B cell (primary cell): ENCODE data around the gene UFSP1. TPM values are rescaled to one million over a fixed set of nuclear protein-coding genes. Genes with fewer than 3 reads are reported as not detected.
A peak's percentile ranks its signal among the peaks of the same experiment; 100 is the strongest.
"Not testable (repeated sequence)": the region's sequence is repeated elsewhere in the genome, so short reads cannot be mapped to it uniquely, and the experiment has no call there.

Experiments used
- ATAC-seq: fragments of 200-7000 bp; cut with Tn5 transposase; one replicate; pipeline ENCODE4 v1.10.0; 2021; ENCODE audit warnings: low read depth, mild to moderate bottlenecking, moderate number of reproducible peaks, moderate library complexity
- CTCF ChIA-PET: fragments of 350-600 bp; sonication (Branson Sonifier 250); formaldehyde crosslinking; loops from one replicate; lab custom pipeline; 2021; ENCODE audit warnings: antibody characterized with exemption, inconsistent platforms; lab: Charles Lee
- POLR2A ChIA-PET: fragments of 350-600 bp; sonication (Branson Sonifier 250); formaldehyde crosslinking; loops from one replicate; lab custom pipeline; 2021; ENCODE audit warnings: antibody characterized with exemption; lab: Charles Lee
- DNase-seq: peaks from one replicate; pipeline ENCODE4 v3.0.0; 2013
- H2AFZ ChIP-seq: 2 replicates; pipeline ENCODE4 v1.6.1; 2012; ENCODE audit warnings: mild to moderate bottlenecking, low read depth, low read length; ENCODE audit not compliant: insufficient read depth, poor library complexity, severe bottlenecking
- H3K27ac ChIP-seq, 2 donors: 1 replicate in 1 of 2; 2 replicates in 1 of 2; pipeline ENCODE4 v1.5.1; 2012 to 2013; ENCODE audit warnings: low read length in 2 of 2, mild to moderate bottlenecking in 2 of 2, moderate library complexity in 1 of 2
- H3K27me3 ChIP-seq, 4 experiments: fragments of 200-600 bp in 1 of 4; sonication (generic) in 1 of 4; replicated peaks in 1 of 4; 1 replicate in 2 of 4; 2 replicates in 2 of 4; pipeline versions ENCODE4 v1.6.1 to v1.7.0; 2013 to 2016; ENCODE audit warnings: low read length in 3 of 4, mild to moderate bottlenecking in 2 of 4, mixed read lengths in 1 of 4, moderate library complexity in 1 of 4; ENCODE audit not compliant: insufficient read depth in 4 of 4, control insufficient read depth in 3 of 4; ENCODE audit errors: control extremely low read depth in 1 of 4
- H3K36me3 ChIP-seq, 2 experiments: replicated peaks in 1 of 2; 1 replicate in 1 of 2; 2 replicates in 1 of 2; pipeline versions ENCODE4 v1.6.1 to v1.7.1; 2013; ENCODE audit warnings: low read length in 1 of 2; ENCODE audit not compliant: insufficient read depth in 2 of 2, control insufficient read depth in 1 of 2; ENCODE audit errors: control extremely low read depth in 1 of 2, extremely low read depth in 1 of 2
- H3K4me1 ChIP-seq, 2 donors: fragments of 200-600 bp in 1 of 2; sonication (generic) in 1 of 2; 1 replicate in 1 of 2; 2 replicates in 1 of 2; pipeline versions ENCODE4 v1.5.1 to v1.6.1; 2013 to 2017; ENCODE audit warnings: low read length in 2 of 2; ENCODE audit not compliant: control insufficient read depth in 2 of 2, insufficient read depth in 2 of 2
- H3K4me2 ChIP-seq: replicated peaks from 2 replicates; pipeline ENCODE3; 2012; ENCODE audit warnings: mild to moderate bottlenecking, low read depth, low read length; ENCODE audit not compliant: poor library complexity, severe bottlenecking
- H3K4me3 ChIP-seq, 5 experiments: fragments of 200-600 bp in 1 of 5; sonication (generic) in 1 of 5; 1 replicate in 3 of 5; 2 replicates in 2 of 5; pipeline versions ENCODE4 v1.5.1 to v1.7.0; 2011 to 2016; ENCODE audit warnings: low read length in 4 of 5, mild to moderate bottlenecking in 4 of 5, low read depth in 2 of 5, control low read depth in 1 of 5, moderate library complexity in 1 of 5; ENCODE audit not compliant: insufficient read depth in 1 of 5; ENCODE audit errors: control extremely low read depth in 1 of 5, extremely low read depth in 1 of 5
- H3K79me2 ChIP-seq: fragments of 200-600 bp; sonication (generic); one replicate; pipeline ENCODE4 v1.6.0; 2016; ENCODE audit warnings: low read length; ENCODE audit not compliant: control insufficient read depth, insufficient read depth
- H3K9ac ChIP-seq: fragments of 200-600 bp; sonication (generic); 2 replicates; pipeline ENCODE4 v1.6.1; 2017; ENCODE audit warnings: mild to moderate bottlenecking, low read length, moderate library complexity
- H3K9me3 ChIP-seq, 3 donors: one replicate each; pipeline versions ENCODE4 v1.6.1 to v1.7.1; 2013; ENCODE audit warnings: low read length in 2 of 3; ENCODE audit not compliant: control insufficient read depth in 2 of 3, insufficient read depth in 1 of 3; ENCODE audit errors: control extremely low read depth in 1 of 3
- H4K20me1 ChIP-seq: 2 replicates; pipeline ENCODE4 v1.6.0; 2012; ENCODE audit warnings: mild to moderate bottlenecking, low read length; ENCODE audit not compliant: insufficient read depth, control insufficient read depth, poor library complexity, severe bottlenecking
- H3K27ac Mint-ChIP-seq: one replicate; pipeline ENCODE4 v1.8.0; 2021; ENCODE audit warnings: mixed read lengths
- H3K27me3 Mint-ChIP-seq: one replicate; pipeline ENCODE4 v1.8.0; 2021; ENCODE audit warnings: mixed read lengths
- H3K4me1 Mint-ChIP-seq: one replicate; pipeline ENCODE4 v1.8.0; 2021; ENCODE audit warnings: mixed read lengths
- H3K4me3 Mint-ChIP-seq: one replicate; pipeline ENCODE4 v1.8.0; 2021; ENCODE audit warnings: mixed read lengths
- H3K9me3 Mint-ChIP-seq: one replicate; pipeline ENCODE4 v1.8.0; 2022; ENCODE audit warnings: mixed read lengths; ENCODE audit not compliant: insufficient read depth
- CTCF ChIP-seq: fragments of 200-600 bp; IDR thresholded peaks from one replicate; pipeline ENCODE4 v1.8.0; 2022; ENCODE audit warnings: antibody characterized with exemption, mild to moderate bottlenecking
- EZH2 ChIP-seq: IDR thresholded peaks from 2 replicates; pipeline ENCODE4 v1.6.1; 2012; ENCODE audit warnings: borderline replicate concordance, low read depth, mild to moderate bottlenecking, moderate library complexity, low read length; ENCODE audit not compliant: insufficient read depth, poor library complexity, severe bottlenecking
- WGBS: methylation state at CpG from one replicate; pipeline ENCODE4 v1.1.5; 2013; ENCODE audit warnings: missing lambda C conversion rate; ENCODE audit not compliant: insufficient coverage; 5-methylcytosine and 5-hydroxymethylcytosine counted together
- intact Hi-C: fragments of 100-400 bp; cut with micrococcal nuclease; formaldehyde crosslinking; loops from one replicate; pipeline ENCODE4 v1.10.0; 2022
- polyA minus RNA-seq: library from RNA; depleted of rRNA, polyadenylated mRNA; stranded (reverse); fragments of >200 nt; gene quantifications from 2 replicates; pipeline ENCODE4 v1.2.3, GENCODE V29; 2012
- polyA plus RNA-seq: library from polyadenylated mRNA; depleted of rRNA; stranded (reverse); fragments of >200 nt; gene quantifications from 2 replicates; pipeline ENCODE4 v1.2.3, GENCODE V29; 2012
- total RNA-seq, 2 donors: library from RNA; stranded (reverse); fragments of 120-200 nt in 1 of 2; gene quantifications; 1 replicate in 1 of 2; 2 replicates in 1 of 2; pipeline versions ENCODE4 v1.2.3 to v1.2.4, GENCODE V29; 2013 to 2022

Gene UFSP1
- total RNA-seq (3.9 and 4.3 TPM in 2 replicates), polyA plus RNA-seq (1.2 and 3.6 TPM in 2 replicates), polyA minus RNA-seq (5.6 and 10.2 TPM in 2 replicates)
- 2.7 TPM for total RNA-seq (2013)

- WGBS: 4% methylated on average over 62 of the region's 73 CpGs
- ChIA-PET CTCF (interaction anchor here (0.5 to 2.1 kb wide), 16 partner anchors 9 to 394 kb away, joined by 3 to 13 read pairs (median 4); partner anchors contain the start of genes FIS1, POP7, SLC12A9 and SRRT), POLR2A (interaction anchor here (0.6 to 5.6 kb wide), 9 partner anchors 11 to 303 kb away, joined by 3 to 84 read pairs (median 5); partner anchors contain the start of genes FBXO24, POP7, SLC12A9 and SRRT)
- Histone ChIP-seq H3K36me3 (peaks cover 0 to 39% of the 10 kb centered on the region in 2 experiments), H3K79me2 (peaks cover 14% of the 10 kb centered on the region), H2AFZ (peak within 1 kb of the TSS; percentile 88), H3K4me1 (peaks cover 38 to 48% of the 10 kb centered on the region in 2 donors), H3K4me3 (peak within 1 kb of the TSS; percentile 22 to 80 (median 74)), H3K9me3 (peaks cover 0 to 16% (median 0%) of the 10 kb centered on the region in 3 donors), H3K27ac (peak within 1 kb of the TSS in 1 of 2 donors; percentile 76), H3K4me2 (peak within 1 kb of the TSS; percentile 99), H3K9ac (peak within 1 kb of the TSS; percentile 77), H4K20me1 (peaks cover 16% of the 10 kb centered on the region), H3K27me3 (peaks cover 0 to 38% (median 9%) of the 10 kb centered on the region in 4 experiments)
- TF ChIP-seq CTCF (no peak), EZH2 (no peak)
- intact Hi-C loops: no loop called here
- peak within 1 kb of the TSS; percentile 92 for H3K27ac Mint-ChIP-seq
- H3K4me3 Mint-ChIP-seq: peak within 1 kb of the TSS; percentile 87
- H3K4me1 Mint-ChIP-seq: peaks cover 51% of the 10 kb centered on the region
- ATAC-seq: no peak
- no peak for DNase-seq
- H3K27me3 Mint-ChIP-seq: peaks cover 21% of the 10 kb centered on the region
- no peaks in the 10 kb centered on the region for H3K9me3 Mint-ChIP-seq
Measured at GRCh38 chr7:100888988-100889750, at the start of gene UFSP1. TSS of gene UFSP1 (minus strand) at chr7:100889715. CDS start at chr7:100889271, 444 bp downstream.

- H4K20me1 ChIP-seq, ATAC-seq, intact Hi-C loops, H3K27me3 ChIP-seq, H3K4me3 ChIP-seq, H3K79me2 ChIP-seq, H3K9ac ChIP-seq, H3K4me1 ChIP-seq, H3K27ac Mint-ChIP-seq, H3K4me2 ChIP-seq, DNase-seq, CTCF ChIA-PET, H3K4me3 Mint-ChIP-seq, H3K9me3 Mint-ChIP-seq, H2AFZ ChIP-seq, H3K36me3 ChIP-seq, H3K4me1 Mint-ChIP-seq, H3K27ac ChIP-seq: not testable (repeated sequence)
- H3K27me3 Mint-ChIP-seq: peaks cover 13% of the 10 kb centered on the region
- H3K9me3 ChIP-seq: peaks cover 2 to 42% (median 3%) of the 10 kb centered on the region in 3 donors
- POLR2A ChIA-PET: interaction anchor here (0.7 kb wide), 1 partner anchor 21 kb away, joined by 3 read pairs; no protein-coding TSS in a partner anchor
- WGBS: 98% methylated on average over 5 of the region's 7 CpGs
Measured at GRCh38 chr7:100936167-100936566, 46.7 kb upstream of the UFSP1 start.

GRCh38 chr7:100935381-100935780, 45.9 kb upstream of the UFSP1 start:
- H3K9me3 Mint-ChIP-seq, intact Hi-C loops, H3K79me2 ChIP-seq, ATAC-seq, H3K4me1 ChIP-seq, H3K27ac ChIP-seq, H3K4me1 Mint-ChIP-seq, POLR2A ChIA-PET, H3K4me3 Mint-ChIP-seq, CTCF ChIA-PET, H3K4me2 ChIP-seq, H3K9ac ChIP-seq, H3K27ac Mint-ChIP-seq, H3K4me3 ChIP-seq, H3K27me3 ChIP-seq, DNase-seq, H2AFZ ChIP-seq, H3K36me3 ChIP-seq, H4K20me1 ChIP-seq: not testable (repeated sequence)
- peaks cover 2 to 36% (median 3%) of the 10 kb centered on the region in 3 donors for H3K9me3 ChIP-seq
- WGBS: no CpG with 5 or more reads among the region's 2 CpGs
- H3K27me3 Mint-ChIP-seq: peaks cover 17% of the 10 kb centered on the region
